H9 (cell line): Measurements from ENCODE around the gene ASH1L. TPM values are rescaled to one million over a fixed set of nuclear protein-coding genes. Genes with fewer than 3 reads are reported as not detected.
"Not testable (repeated sequence)": the region's sequence is repeated elsewhere in the genome, so short reads cannot be mapped to it uniquely, and the experiment has no call there.

Experiments used
- DNase-seq: peaks from one replicate; pipeline ENCODE4 v3.0.0-alpha.2; 2017
- H2AFZ ChIP-seq: one replicate; pipeline ENCODE4 v1.6.1; 2013; ENCODE audit warnings: mild to moderate bottlenecking, low read length, control low read depth, moderate library complexity
- H2AK5ac ChIP-seq: 2 replicates; pipeline ENCODE4 v1.6.1; 2013; ENCODE audit warnings: low read length, control low read depth, mixed read lengths; ENCODE audit not compliant: insufficient read length
- H2BK120ac ChIP-seq: one replicate; pipeline ENCODE4 v1.6.1; 2013; ENCODE audit warnings: low read depth, mild to moderate bottlenecking, low read length, control low read depth, inconsistent platforms; ENCODE audit not compliant: poor library complexity, severe bottlenecking
- H2BK12ac ChIP-seq: 2 replicates; pipeline ENCODE4 v1.6.1; 2013; ENCODE audit warnings: low read length, control low read depth, mixed read lengths, low read depth; ENCODE audit not compliant: insufficient read length
- H2BK15ac ChIP-seq: 2 replicates; pipeline ENCODE4 v1.6.1; 2013; ENCODE audit warnings: low read depth, low read length, control low read depth
- H2BK20ac ChIP-seq: one replicate; pipeline ENCODE4 v1.6.1; 2013; ENCODE audit warnings: low read depth, mild to moderate bottlenecking, low read length, control low read depth, inconsistent platforms; ENCODE audit not compliant: poor library complexity, severe bottlenecking
- H2BK5ac ChIP-seq: 2 replicates; pipeline ENCODE4 v1.6.1; 2013; ENCODE audit warnings: low read length, control low read depth, mixed read lengths; ENCODE audit not compliant: insufficient read length
- H3K14ac ChIP-seq: 2 replicates; pipeline ENCODE4 v1.6.1; 2013; ENCODE audit warnings: low read length, control low read depth; ENCODE audit not compliant: insufficient read depth
- H3K18ac ChIP-seq: 2 replicates; pipeline ENCODE4 v1.6.1; 2013; ENCODE audit warnings: low read depth, mild to moderate bottlenecking, mixed read lengths, low read length, control low read depth; ENCODE audit not compliant: insufficient read length
- H3K23ac ChIP-seq: 2 replicates; pipeline ENCODE4 v1.6.1; 2013; ENCODE audit warnings: low read length, control low read depth, mixed read lengths, low read depth; ENCODE audit not compliant: insufficient read length
- H3K23me2 ChIP-seq: 2 replicates; pipeline ENCODE4 v1.6.1; 2013; ENCODE audit warnings: low read depth, mild to moderate bottlenecking, mixed read lengths, low read length, control low read depth; ENCODE audit not compliant: insufficient read length, poor library complexity, severe bottlenecking
- H3K27ac ChIP-seq: 2 replicates; pipeline ENCODE4 v1.5.1; 2013; ENCODE audit warnings: low read length, control low read depth, mixed read lengths, low read depth; ENCODE audit not compliant: insufficient read length
- H3K27me3 ChIP-seq: 2 replicates; pipeline ENCODE4 v1.6.1; 2013; ENCODE audit warnings: low read length, control low read depth, inconsistent platforms; ENCODE audit not compliant: insufficient read depth
- H3K4ac ChIP-seq: 2 replicates; pipeline ENCODE4 v1.6.1; 2013; ENCODE audit warnings: low read depth, mild to moderate bottlenecking, control low read depth, inconsistent platforms, low read length, moderate library complexity
- H3K4me1 ChIP-seq: 2 replicates; pipeline ENCODE4 v1.6.1; 2013; ENCODE audit warnings: low read length, control low read depth, inconsistent platforms; ENCODE audit not compliant: insufficient read depth
- H3K4me2 ChIP-seq: 2 replicates; pipeline ENCODE4 v1.6.1; 2013; ENCODE audit warnings: low read length, control low read depth, mixed read lengths; ENCODE audit not compliant: insufficient read length, insufficient read depth
- H3K56ac ChIP-seq: 2 replicates; pipeline ENCODE4 v1.6.1; 2013; ENCODE audit warnings: low read depth, mild to moderate bottlenecking, mixed read lengths, low read length, control low read depth; ENCODE audit not compliant: insufficient read length
- H3K79me1 ChIP-seq: 2 replicates; pipeline ENCODE4 v1.6.1; 2013; ENCODE audit warnings: low read depth, mild to moderate bottlenecking, moderate library complexity, low read length, control low read depth, inconsistent platforms; ENCODE audit not compliant: insufficient read depth, poor library complexity, severe bottlenecking
- H3K79me2 ChIP-seq: 2 replicates; pipeline ENCODE4 v1.6.1; 2013; ENCODE audit warnings: low read length, control low read depth, inconsistent platforms; ENCODE audit not compliant: insufficient read depth
- H3K9ac ChIP-seq: 2 replicates; pipeline ENCODE4 v1.6.1; 2013; ENCODE audit warnings: low read length, control low read depth, mixed read lengths; ENCODE audit not compliant: insufficient read length; ENCODE audit errors: extremely low read depth
- H3K9me3 ChIP-seq: one replicate; pipeline ENCODE4 v1.6.1; 2013; ENCODE audit warnings: low read depth, low read length, inconsistent platforms; ENCODE audit not compliant: control insufficient read depth
- H3T11ph ChIP-seq: one replicate; pipeline ENCODE4 v1.6.1; 2013; ENCODE audit warnings: mild to moderate bottlenecking, low read length, control low read depth, inconsistent platforms
- H4K20me1 ChIP-seq: one replicate; pipeline ENCODE4 v1.6.1; 2013; ENCODE audit not compliant: control insufficient read depth, insufficient read length, insufficient read depth
- H4K5ac ChIP-seq: 2 replicates; pipeline ENCODE4 v1.6.1; 2013; ENCODE audit warnings: low read depth, mild to moderate bottlenecking, mixed read lengths, low read length, control low read depth; ENCODE audit not compliant: insufficient read length
- H4K8ac ChIP-seq: replicated peaks from 2 replicates; pipeline ENCODE4 v1.6.1; 2013; ENCODE audit warnings: low read length, control low read depth, mixed read lengths, low read depth; ENCODE audit not compliant: insufficient read length
- H4K91ac ChIP-seq: 2 replicates; pipeline ENCODE4 v1.6.1; 2013; ENCODE audit warnings: low read depth, mild to moderate bottlenecking, moderate library complexity, mixed read lengths, low read length, control low read depth; ENCODE audit not compliant: insufficient read length
- H3K27ac Mint-ChIP-seq, 3 experiments: 2 replicates in 2 of 3; 3 replicates in 1 of 3; pipeline ENCODE4 v1.8.0; 2020 to 2021; ENCODE audit warnings: mixed read lengths in 3 of 3, mild to moderate bottlenecking in 1 of 3, moderate library complexity in 1 of 3
- H3K27me3 Mint-ChIP-seq: 2 replicates; pipeline ENCODE4 v1.8.0; 2021; ENCODE audit warnings: low read depth, mild to moderate bottlenecking, moderate library complexity, mixed read lengths
- H3K36me3 Mint-ChIP-seq, 3 experiments: 2 replicates in 2 of 3; 3 replicates in 1 of 3; pipeline ENCODE4 v1.8.0; 2020 to 2021; ENCODE audit warnings: low read depth in 3 of 3, mixed read lengths in 3 of 3; ENCODE audit not compliant: insufficient read depth in 1 of 3
- H3K4me1 Mint-ChIP-seq, 2 experiments: 2 replicates each; pipeline ENCODE4 v1.8.0; 2020; ENCODE audit warnings: mixed read lengths in 2 of 2
- H3K4me3 Mint-ChIP-seq, 2 experiments: 2 replicates in 1 of 2; 3 replicates in 1 of 2; pipeline ENCODE4 v1.8.0; 2020 to 2021; ENCODE audit warnings: mild to moderate bottlenecking in 2 of 2, mixed read lengths in 2 of 2, moderate library complexity in 1 of 2
- H3K9me3 Mint-ChIP-seq, 2 experiments: 2 replicates in 1 of 2; 3 replicates in 1 of 2; pipeline ENCODE4 v1.8.0; 2020; ENCODE audit warnings: mild to moderate bottlenecking in 2 of 2, mixed read lengths in 2 of 2, moderate library complexity in 1 of 2
- CTCF ChIP-seq: fragments of 200-600 bp; sonication (generic); conservative IDR thresholded peaks from 3 replicates; pipeline ENCODE4 v1.8.0; 2021; ENCODE audit warnings: antibody characterized with exemption, mild to moderate bottlenecking
- WGBS: extraction: QIAGEN DNeasy Blood & Tissue Kit; methylation state at CpG from one replicate; pipeline ENCODE4 v1.1.7; 2013; ENCODE audit warnings: missing lambda C conversion rate, low lambda C conversion rate, mixed read lengths; ENCODE audit not compliant: insufficient read length; ENCODE audit errors: extremely low coverage; 5-methylcytosine and 5-hydroxymethylcytosine counted together
- total RNA-seq: library from RNA; stranded (reverse); gene quantifications from 2 replicates; pipeline ENCODE4 v1.2.1, GENCODE V29; 2021

The ASH1L gene
- total RNA-seq, 1 experiment from 2014 or later, result 32.8 TPM

GRCh38 chr1:155591770-155592169 lies 29.2 kb upstream of the ASH1L start:
- Histone ChIP-seq H3K14ac (no peak overlapping the region), H2AFZ (no peak overlapping the region), H3K4me2 (no peak overlapping the region), H2BK5ac (no peak overlapping the region), H3K18ac (no peak overlapping the region), H2BK12ac (no peak overlapping the region), H4K8ac (no peak overlapping the region), H4K91ac (no peak overlapping the region), H3K4ac (no peak overlapping the region), H3K23ac (no peak overlapping the region), H3K23me2 (no peaks in the 10 kb centered on the region), H3K56ac (no peak overlapping the region), H4K5ac (no peak overlapping the region), H3K4me1 (no peaks in the 10 kb centered on the region), H2BK120ac (no peak overlapping the region), H2AK5ac (no peak overlapping the region), H3K79me1 (no peaks in the 10 kb centered on the region), H3T11ph (no peak overlapping the region), H4K20me1 (no peaks in the 10 kb centered on the region), H3K27me3 (no peaks in the 10 kb centered on the region), H3K9ac (no peak overlapping the region), H2BK20ac (no peak overlapping the region), H2BK15ac (no peak overlapping the region), H3K27ac (no peak overlapping the region), H3K9me3 (no peaks in the 10 kb centered on the region), H3K79me2 (no peaks in the 10 kb centered on the region)
- H3K27me3 Mint-ChIP-seq, result no peaks in the 10 kb centered on the region
- H3K9me3 Mint-ChIP-seq, result no peaks in the 10 kb centered on the region
- peak; percentile 71 for TF ChIP-seq CTCF
- WGBS, result no CpG with 5 or more reads among the region's 6 CpGs
- no peak overlapping the region; a peak in 1 of 7 replicates for H3K27ac Mint-ChIP-seq
- H3K36me3 Mint-ChIP-seq, result no peaks in the 10 kb centered on the region
- no peak for DNase-seq
- H3K4me1 Mint-ChIP-seq, result peaks cover 12 to 17% of the 10 kb centered on the region in 2 experiments
- no peak overlapping the region for H3K4me3 Mint-ChIP-seq

GRCh38 chr1:155590516-155591247 lies 28.1 kb upstream of the ASH1L start:
- not testable (repeated sequence) for H3K23me2 ChIP-seq, H3K4me3 Mint-ChIP-seq, H3K56ac ChIP-seq, H2AK5ac ChIP-seq, H3K9me3 ChIP-seq, H2BK20ac ChIP-seq, DNase-seq, H2BK5ac ChIP-seq, H4K5ac ChIP-seq, H3K14ac ChIP-seq, H3K4me1 ChIP-seq, H3K23ac ChIP-seq, H2BK15ac ChIP-seq, H2BK120ac ChIP-seq, H3K4ac ChIP-seq, H3K4me2 ChIP-seq, H2BK12ac ChIP-seq, H4K91ac ChIP-seq, H3K18ac ChIP-seq, H4K20me1 ChIP-seq, H3K27me3 ChIP-seq, H3K9ac ChIP-seq, H3T11ph ChIP-seq, H3K9me3 Mint-ChIP-seq, H3K79me1 ChIP-seq, H3K79me2 ChIP-seq, H4K8ac ChIP-seq, H2AFZ ChIP-seq, H3K36me3 Mint-ChIP-seq, H3K27me3 Mint-ChIP-seq, H3K27ac ChIP-seq
- H3K27ac Mint-ChIP-seq, result peak overlapping the region in 1 of 3 experiments; percentile 28; a peak in 1 of 7 replicates
- H3K4me1 Mint-ChIP-seq, result peaks cover 12 to 17% of the 10 kb centered on the region in 2 experiments
- WGBS, result no CpG with 5 or more reads among the region's 20 CpGs
